PC-9 (cell line): ENCODE measurements around the gene TMEM183A. TPM values are rescaled to one million over a fixed set of nuclear protein-coding genes. Genes with fewer than 3 reads are reported as not detected.

ENCODE experiments used
- BruUV-seq: library from RNA; stranded (reverse); fragments of 400-500 nt; replicated peaks from 2 replicates; lab custom pipeline; 2021; lab: Mats Ljungman, UMichigan
- CTCF ChIA-PET: fragments of 300-600 bp; sonication (Branson Sonifier 250); formaldehyde crosslinking; loops from one replicate; lab custom pipeline; 2022; ENCODE audit warnings: antibody characterized with exemption; lab: Charles Lee
- POLR2A ChIA-PET: fragments of 300-600 bp; sonication (Branson Sonifier 250); formaldehyde crosslinking; loops from one replicate; lab custom pipeline; 2022; ENCODE audit warnings: antibody characterized with exemption; ENCODE audit not compliant: unreplicated experiment; lab: Charles Lee
- DNase-seq, 2 experiments: peaks; one replicate each; pipeline versions ENCODE4 v3.0.0 to v3.0.0-alpha.2; 2015 to 2022; ENCODE audit warnings: mixed read lengths in 1 of 2
- H2AFZ ChIP-seq: fragments of 200-600 bp; sonication (generic); 2 replicates; pipeline ENCODE4 v1.8.1; 2017; ENCODE audit warnings: antibody characterized with exemption
- H3F3A ChIP-seq: fragments of 200-600 bp; sonication (generic); 2 replicates; pipeline ENCODE4 v1.8.1; 2017; ENCODE audit warnings: antibody characterized with exemption, mild to moderate bottlenecking, low read depth; ENCODE audit not compliant: insufficient read depth
- H3K27ac ChIP-seq: fragments of 200-600 bp; sonication (generic); 2 replicates; pipeline ENCODE4 v1.6.1; 2016; ENCODE audit warnings: mixed run types
- H3K27me3 ChIP-seq: fragments of 200-600 bp; sonication (generic); 2 replicates; pipeline ENCODE4 v1.6.1; 2016; ENCODE audit warnings: low read depth, mixed run types; ENCODE audit not compliant: insufficient read depth
- H3K36me3 ChIP-seq: fragments of 200-600 bp; sonication (generic); 2 replicates; pipeline ENCODE4 v1.6.1; 2016; ENCODE audit warnings: low read depth, mixed run types
- H3K4me1 ChIP-seq: fragments of 200-600 bp; sonication (generic); replicated peaks from 2 replicates; pipeline ENCODE4 v1.6.1; 2016; ENCODE audit warnings: mixed run types; ENCODE audit not compliant: insufficient read depth
- H3K4me2 ChIP-seq: fragments of 200-600 bp; sonication (generic); 2 replicates; pipeline ENCODE4 v1.6.1; 2017; ENCODE audit warnings: mixed run types
- H3K4me3 ChIP-seq: fragments of 200-600 bp; sonication (generic); 2 replicates; pipeline ENCODE4 v1.6.1; 2016; ENCODE audit warnings: mixed run types
- H3K79me2 ChIP-seq: fragments of 200-600 bp; sonication (generic); 2 replicates; pipeline ENCODE4 v1.6.1; 2017; ENCODE audit warnings: low read depth, mixed run types
- H3K9me2 ChIP-seq: fragments of 200-600 bp; sonication (generic); 2 replicates; pipeline ENCODE4 v1.8.1; 2017; ENCODE audit warnings: mild to moderate bottlenecking; ENCODE audit not compliant: insufficient read depth
- H3K9me3 ChIP-seq: fragments of 200-600 bp; sonication (generic); 2 replicates; pipeline ENCODE4 v1.8.1; 2016; ENCODE audit warnings: low read depth; ENCODE audit not compliant: insufficient read depth
- H4K20me1 ChIP-seq: fragments of 200-600 bp; sonication (generic); 2 replicates; pipeline ENCODE4 v1.8.1; 2017; ENCODE audit not compliant: insufficient read depth
- EZH2 ChIP-seq: fragments of 200-600 bp; sonication (generic); IDR thresholded peaks from 2 replicates; pipeline ENCODE4 v1.8.0; 2017; ENCODE audit warnings: antibody characterized with exemption, low read depth
- intact Hi-C: fragments of 100-400 bp; cut with micrococcal nuclease; formaldehyde crosslinking; loops from one replicate; pipeline ENCODE4 v1.10.0; 2022; ENCODE audit not compliant: unreplicated experiment
- total RNA-seq: library from RNA; stranded (reverse); gene quantifications from 2 replicates; pipeline ENCODE4 v1.2.3, GENCODE V29; 2021
- TF ChIP-seq, protein P1 (sequence below): fragments of 200-600 bp; sonication (generic); conservative IDR thresholded peaks from 2 replicates; pipeline ENCODE4 v1.6.1; 2017; ENCODE audit warnings: mixed run types, antibody characterized with exemption, mild to moderate bottlenecking, moderate library complexity

Gene TMEM183A
- total RNA-seq, 1 experiment from 2014 or later, result 53.5 TPM

GRCh38 chr1:203050826-203051225 is 43.7 kb downstream of the TMEM183A start:
- Histone ChIP-seq H3K27me3 (0 out of 2 replicates have a peak, but pooled peaks cover 5% of the 10 kb centered on the region), H3K4me3 (no peak overlapping the region), H3K4me2 (no peak overlapping the region), H2AFZ (no peak overlapping the region), H4K20me1 (no peaks in the 10 kb centered on the region), H3K9me3 (no peaks in the 10 kb centered on the region), H3F3A (no peaks in the 10 kb centered on the region), H3K36me3 (no peaks in the 10 kb centered on the region), H3K79me2 (no peaks in the 10 kb centered on the region), H3K27ac (no peak overlapping the region), H3K4me1 (0 out of 2 replicates have a peak, but pooled peaks cover 4% of the 10 kb centered on the region), H3K9me2 (no peaks in the 10 kb centered on the region)
- no TSS peak for BruUV-seq
- DNase-seq, result no peak
- CTCF ChIA-PET, result no interaction called here
- POLR2A ChIA-PET, result no interaction called here
- intact Hi-C loops, result no loop called here
- no peak for TF ChIP-seq EZH2
- TF ChIP-seq, protein P1, sequence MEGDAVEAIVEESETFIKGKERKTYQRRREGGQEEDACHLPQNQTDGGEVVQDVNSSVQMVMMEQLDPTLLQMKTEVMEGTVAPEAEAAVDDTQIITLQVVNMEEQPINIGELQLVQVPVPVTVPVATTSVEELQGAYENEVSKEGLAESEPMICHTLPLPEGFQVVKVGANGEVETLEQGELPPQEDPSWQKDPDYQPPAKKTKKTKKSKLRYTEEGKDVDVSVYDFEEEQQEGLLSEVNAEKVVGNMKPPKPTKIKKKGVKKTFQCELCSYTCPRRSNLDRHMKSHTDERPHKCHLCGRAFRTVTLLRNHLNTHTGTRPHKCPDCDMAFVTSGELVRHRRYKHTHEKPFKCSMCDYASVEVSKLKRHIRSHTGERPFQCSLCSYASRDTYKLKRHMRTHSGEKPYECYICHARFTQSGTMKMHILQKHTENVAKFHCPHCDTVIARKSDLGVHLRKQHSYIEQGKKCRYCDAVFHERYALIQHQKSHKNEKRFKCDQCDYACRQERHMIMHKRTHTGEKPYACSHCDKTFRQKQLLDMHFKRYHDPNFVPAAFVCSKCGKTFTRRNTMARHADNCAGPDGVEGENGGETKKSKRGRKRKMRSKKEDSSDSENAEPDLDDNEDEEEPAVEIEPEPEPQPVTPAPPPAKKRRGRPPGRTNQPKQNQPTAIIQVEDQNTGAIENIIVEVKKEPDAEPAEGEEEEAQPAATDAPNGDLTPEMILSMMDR, result no peak

DNA sequence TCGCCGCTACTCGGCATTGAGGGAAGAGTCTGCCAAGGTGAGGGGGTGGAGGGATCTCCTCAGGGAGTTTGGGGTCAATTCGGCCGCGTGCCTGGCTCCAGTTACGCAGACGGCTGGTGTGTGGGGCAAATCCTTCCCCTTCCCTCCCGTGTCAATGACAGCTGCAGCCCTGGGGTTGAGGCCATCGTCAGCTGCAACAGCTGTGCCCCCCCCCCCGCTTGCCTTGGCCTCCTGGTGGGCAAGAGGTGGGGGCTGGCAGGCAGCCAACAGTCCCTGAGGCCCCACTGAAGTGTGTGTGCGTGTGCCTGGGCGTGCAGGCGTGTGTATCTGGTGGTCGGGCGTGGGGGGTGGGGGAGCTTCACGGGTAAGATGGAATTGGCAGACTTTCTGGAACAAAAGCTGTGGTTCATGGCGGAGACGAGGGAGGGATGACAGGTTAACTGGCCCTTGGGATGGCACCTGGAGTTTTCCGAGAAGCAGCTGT is 44.7 kb downstream of the TMEM183A start:
- Histone ChIP-seq H3K9me2 (no peaks in the 10 kb centered on the region), H2AFZ (no peak overlapping the region), H3K4me1 (0 out of 2 replicates have a peak, but pooled peaks cover 4% of the 10 kb centered on the region), H3K79me2 (no peaks in the 10 kb centered on the region), H3K4me3 (no peak overlapping the region), H3F3A (no peaks in the 10 kb centered on the region), H4K20me1 (no peaks in the 10 kb centered on the region), H3K27ac (no peak overlapping the region), H3K9me3 (no peaks in the 10 kb centered on the region), H3K4me2 (no peak overlapping the region), H3K27me3 (0 out of 2 replicates have a peak, but pooled peaks cover 11% of the 10 kb centered on the region), H3K36me3 (no peaks in the 10 kb centered on the region)
- POLR2A ChIA-PET, result no interaction called here
- CTCF ChIA-PET, result interaction anchor here (0.6 kb wide), 1 partner anchor 11 kb away, joined by 3 read pairs; no protein-coding TSS in a partner anchor
- no TSS peak for BruUV-seq
- DNase-seq, result no peak
- intact Hi-C loops, result no loop called here
- TF ChIP-seq EZH2, result no peak
- TF ChIP-seq, protein P1, result no peak

DNA sequence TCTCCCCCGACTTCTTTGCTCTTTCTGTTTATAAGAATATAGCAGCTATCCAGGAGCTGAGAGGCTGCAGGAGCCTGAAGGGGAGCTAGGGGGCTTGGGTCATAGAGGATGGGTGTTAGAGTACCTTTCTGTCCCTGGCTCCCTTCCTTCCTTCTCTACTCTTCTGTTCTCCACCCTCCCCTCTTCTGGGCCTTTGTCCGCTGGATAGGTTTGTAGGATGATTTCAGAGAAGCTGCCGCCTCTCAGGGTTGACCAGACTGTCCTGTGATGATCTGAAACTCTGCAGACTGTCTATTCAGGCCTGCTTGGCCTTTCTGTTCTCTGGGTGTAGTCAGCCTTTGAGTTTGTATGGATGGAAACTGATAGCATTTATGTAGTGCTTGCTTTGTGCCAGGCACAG is 45.4 kb downstream of the TMEM183A start:
- Histone ChIP-seq H3K4me1 (no peaks in the 10 kb centered on the region), H3F3A (no peaks in the 10 kb centered on the region), H3K9me3 (no peaks in the 10 kb centered on the region), H3K36me3 (no peaks in the 10 kb centered on the region), H4K20me1 (no peaks in the 10 kb centered on the region), H3K79me2 (no peaks in the 10 kb centered on the region), H3K27ac (no peak overlapping the region), H3K4me2 (no peak overlapping the region), H2AFZ (no peak overlapping the region), H3K4me3 (no peak overlapping the region), H3K9me2 (no peaks in the 10 kb centered on the region), H3K27me3 (peaks cover 14% of the 10 kb centered on the region; the same call in 1 of the 2 replicates)
- no TSS peak for BruUV-seq
- no peak for DNase-seq
- ChIA-PET CTCF (no interaction called here), POLR2A (no interaction called here)
- intact Hi-C loops, result no loop called here
- TF ChIP-seq EZH2, result no peak
- TF ChIP-seq, protein P1, result no peak
